IMR-90 (cell line): Measurements from ENCODE around the gene TTF1.

Experiments used
- CEBPB ChIP-seq: IDR thresholded peaks from 2 replicates; pipeline ENCODE4 v1.6.1; 2012; ENCODE audit warnings: low read depth, low read length, improper control_type of control experiment
- POLR2A ChIP-seq: IDR thresholded peaks from 2 replicates; pipeline ENCODE4 v1.6.1; 2012; ENCODE audit warnings: mild to moderate bottlenecking, low read depth, low read length
- TF ChIP-seq, protein P1 (sequence below): conservative IDR thresholded peaks from 2 replicates; pipeline ENCODE4 v1.5.1; 2012; ENCODE audit warnings: mild to moderate bottlenecking, low read depth, low read length, improper control_type of control experiment
- TF ChIP-seq, protein P2 (sequence below): fragments of 150-350 bp; IDR thresholded peaks from 2 replicates; pipeline ENCODE4 v1.6.1; 2017; ENCODE audit warnings: mild to moderate bottlenecking, antibody characterized with exemption, low read length, low read depth

DNA sequence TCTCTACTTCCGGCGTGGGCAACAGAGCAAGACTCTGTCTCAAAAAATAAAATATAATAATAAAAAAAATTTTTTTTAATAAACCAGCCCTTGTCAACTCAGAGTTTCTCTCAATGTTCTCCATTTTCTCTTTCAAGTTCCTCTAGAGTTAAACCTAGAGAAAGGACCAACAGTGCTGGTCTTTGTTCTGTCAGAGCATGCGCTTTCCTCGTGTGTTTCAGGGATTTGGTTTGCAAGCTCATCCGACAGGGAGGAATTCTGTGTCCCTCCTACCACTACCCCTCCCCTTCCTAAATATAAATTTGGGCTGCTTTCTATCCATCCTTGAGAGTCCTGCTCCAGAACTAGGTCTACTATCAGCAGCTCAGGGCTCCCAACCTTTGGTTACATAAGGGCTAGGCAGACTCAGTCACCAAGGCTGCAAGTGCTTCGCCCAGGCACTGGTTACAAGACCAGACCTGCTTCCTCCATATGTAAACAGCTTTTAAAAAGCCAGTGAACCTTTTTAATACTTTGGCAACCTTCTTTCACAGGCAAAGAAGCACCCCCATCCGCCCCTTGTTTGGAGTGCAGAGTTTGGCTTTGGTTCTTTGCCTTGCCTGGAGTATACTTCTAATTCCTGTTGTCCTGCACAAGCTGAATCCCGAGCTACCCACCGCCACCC, 65.3 kb downstream of the TTF1 start:
- no peak for TF ChIP-seq POLR2A
- TF ChIP-seq, protein P1, sequence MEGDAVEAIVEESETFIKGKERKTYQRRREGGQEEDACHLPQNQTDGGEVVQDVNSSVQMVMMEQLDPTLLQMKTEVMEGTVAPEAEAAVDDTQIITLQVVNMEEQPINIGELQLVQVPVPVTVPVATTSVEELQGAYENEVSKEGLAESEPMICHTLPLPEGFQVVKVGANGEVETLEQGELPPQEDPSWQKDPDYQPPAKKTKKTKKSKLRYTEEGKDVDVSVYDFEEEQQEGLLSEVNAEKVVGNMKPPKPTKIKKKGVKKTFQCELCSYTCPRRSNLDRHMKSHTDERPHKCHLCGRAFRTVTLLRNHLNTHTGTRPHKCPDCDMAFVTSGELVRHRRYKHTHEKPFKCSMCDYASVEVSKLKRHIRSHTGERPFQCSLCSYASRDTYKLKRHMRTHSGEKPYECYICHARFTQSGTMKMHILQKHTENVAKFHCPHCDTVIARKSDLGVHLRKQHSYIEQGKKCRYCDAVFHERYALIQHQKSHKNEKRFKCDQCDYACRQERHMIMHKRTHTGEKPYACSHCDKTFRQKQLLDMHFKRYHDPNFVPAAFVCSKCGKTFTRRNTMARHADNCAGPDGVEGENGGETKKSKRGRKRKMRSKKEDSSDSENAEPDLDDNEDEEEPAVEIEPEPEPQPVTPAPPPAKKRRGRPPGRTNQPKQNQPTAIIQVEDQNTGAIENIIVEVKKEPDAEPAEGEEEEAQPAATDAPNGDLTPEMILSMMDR: no peak
- no peak for TF ChIP-seq CEBPB
- TF ChIP-seq, protein P2, sequence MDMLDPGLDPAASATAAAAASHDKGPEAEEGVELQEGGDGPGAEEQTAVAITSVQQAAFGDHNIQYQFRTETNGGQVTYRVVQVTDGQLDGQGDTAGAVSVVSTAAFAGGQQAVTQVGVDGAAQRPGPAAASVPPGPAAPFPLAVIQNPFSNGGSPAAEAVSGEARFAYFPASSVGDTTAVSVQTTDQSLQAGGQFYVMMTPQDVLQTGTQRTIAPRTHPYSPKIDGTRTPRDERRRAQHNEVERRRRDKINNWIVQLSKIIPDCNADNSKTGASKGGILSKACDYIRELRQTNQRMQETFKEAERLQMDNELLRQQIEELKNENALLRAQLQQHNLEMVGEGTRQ: no peak
